HTR-8/SVneo (cell line): ENCODE results near the gene PDGFD.

Experiments used
- DNase-seq: peaks from one replicate; pipeline ENCODE4 v3.0.0; 2011; ENCODE audit warnings: low spot score, mixed read lengths; ENCODE audit not compliant: insufficient read length
- FAIRE-seq: peaks from 2 replicates; lab custom pipeline; 2011; peaks lifted over from hg19 to GRCh38; lab: Jason Lieb, UNC

PDGFD gene

GRCh38 chr11:104015649-104016415 is 148.1 kb downstream of the PDGFD start:
- FAIRE-seq = no peak
- DNase-seq = no peak

DNA sequence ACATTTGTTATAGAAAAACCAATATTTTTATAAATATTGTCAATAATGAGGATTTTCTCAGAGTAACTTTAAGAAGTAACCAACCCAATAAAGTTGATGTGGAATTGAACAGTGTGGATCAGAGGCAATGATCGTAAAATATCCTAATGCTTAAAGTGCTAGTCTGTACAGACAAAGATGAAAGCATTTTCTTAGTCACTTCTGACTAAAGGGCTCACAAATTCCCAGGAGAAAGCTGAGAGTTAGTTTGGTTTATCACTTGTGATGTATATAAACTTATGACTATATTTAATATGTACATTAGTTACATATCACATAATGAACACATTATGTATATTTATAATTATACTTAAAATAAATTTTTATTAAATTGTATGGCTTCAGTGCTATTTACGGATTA is 152.9 kb downstream of the PDGFD start:
- FAIRE-seq = no peak
- DNase-seq = no peak

DNA sequence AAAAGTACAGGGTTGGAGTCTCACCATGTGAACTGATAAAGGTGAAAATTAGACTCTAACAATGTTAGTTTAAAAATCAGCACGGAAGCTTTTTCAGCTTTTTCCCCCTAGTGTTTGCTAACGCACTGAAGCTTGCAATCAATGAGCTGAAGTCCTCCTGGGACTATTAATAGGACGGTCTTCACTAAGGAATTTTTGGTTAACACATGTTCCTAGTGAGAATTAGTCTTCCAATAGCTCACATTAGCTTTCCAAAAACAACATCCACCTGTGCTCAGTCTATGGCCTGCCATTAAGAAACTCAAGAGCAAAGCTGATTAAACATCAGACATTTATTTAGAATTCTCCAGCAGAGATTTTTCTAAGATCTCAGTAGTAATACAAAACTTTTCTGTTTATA is 154.2 kb downstream of the PDGFD start:
- DNase-seq = no peak
- FAIRE-seq = no peak

- DNase-seq (no peak), FAIRE-seq (no peak)
These were observed 158.6 kb downstream of the PDGFD start for GRCh38 chr11:104005234-104005855.

DNA sequence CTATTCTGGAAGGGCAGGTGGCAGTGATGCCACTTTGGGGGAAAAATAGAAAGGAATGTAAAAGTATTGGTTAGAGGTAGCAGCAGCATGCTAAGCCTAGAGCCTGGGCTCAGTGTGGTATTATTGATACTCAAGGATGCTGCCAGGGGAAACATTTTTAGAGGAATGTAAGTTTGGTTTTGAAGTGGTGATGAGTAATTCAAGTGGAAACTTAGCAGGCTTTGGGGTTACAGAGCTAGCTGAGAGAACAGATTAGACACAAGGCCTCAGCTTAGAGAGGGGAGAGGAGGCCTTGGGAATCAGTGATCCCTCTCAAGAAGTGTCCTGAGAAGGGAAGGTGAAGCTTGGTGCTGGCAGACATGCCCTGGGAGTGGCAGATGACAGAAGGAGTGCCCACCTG is 160.5 kb downstream of the PDGFD start:
- no peak for DNase-seq
- FAIRE-seq = no peak

DNA sequence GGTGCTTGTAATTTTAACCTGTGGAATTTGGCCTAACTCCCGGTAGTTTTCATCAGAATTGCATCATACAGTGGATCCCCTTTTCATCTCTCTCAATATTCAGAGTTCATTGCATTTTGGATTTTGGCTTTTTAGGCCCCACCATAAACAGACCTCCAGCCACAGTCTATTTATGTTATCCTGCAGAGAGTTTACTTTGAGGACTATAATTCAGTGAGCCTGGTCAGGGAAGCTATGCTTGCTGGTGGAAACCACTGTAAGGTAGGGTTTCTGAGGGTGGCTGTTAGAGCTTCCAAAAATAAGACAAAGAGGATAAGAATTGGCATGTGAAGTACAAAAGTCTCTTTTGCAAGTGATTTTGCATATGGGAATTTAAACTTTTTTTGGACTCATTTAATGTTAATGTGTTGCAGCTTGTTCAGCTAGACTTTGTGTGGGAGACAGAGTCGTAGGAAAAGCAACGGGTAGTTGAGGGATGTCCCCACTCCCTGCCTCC is 162.3 kb downstream of the PDGFD start:
- DNase-seq = no peak
- no peak for FAIRE-seq

DNA sequence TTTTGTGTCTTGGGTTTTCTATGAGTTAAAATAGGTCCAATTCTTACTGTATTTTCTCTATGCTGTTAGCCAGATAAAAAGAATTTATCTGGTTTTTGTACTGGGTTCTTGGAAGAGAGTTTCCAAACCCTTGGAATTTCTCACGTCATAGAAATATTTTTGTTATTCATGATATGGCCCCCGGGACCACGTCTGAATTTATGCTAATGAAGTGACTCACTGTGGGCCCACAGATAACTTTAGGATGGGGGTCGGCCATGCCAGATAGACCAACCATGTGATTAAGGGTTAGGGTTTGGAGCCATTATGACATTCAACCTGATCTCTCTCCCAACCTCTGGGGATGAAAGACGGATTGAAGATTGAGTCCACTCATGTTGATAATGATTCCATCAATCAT is 163.1 kb downstream of the PDGFD start:
- DNase-seq = no peak
- no peak for FAIRE-seq

- no peak for FAIRE-seq
- no peak for DNase-seq
These were observed 165.0 kb downstream of the PDGFD start for GRCh38 chr11:103998826-103999508.

- FAIRE-seq (no peak), DNase-seq (no peak)
These were observed 166.9 kb downstream of the PDGFD start for GRCh38 chr11:103997082-103997481.

- FAIRE-seq = no peak
- DNase-seq = no peak
These were observed 168.1 kb downstream of the PDGFD start for GRCh38 chr11:103995896-103996295.

- DNase-seq = no peak
- no peak for FAIRE-seq
These were observed 169.4 kb downstream of the PDGFD start for GRCh38 chr11:103994518-103994917.

DNA sequence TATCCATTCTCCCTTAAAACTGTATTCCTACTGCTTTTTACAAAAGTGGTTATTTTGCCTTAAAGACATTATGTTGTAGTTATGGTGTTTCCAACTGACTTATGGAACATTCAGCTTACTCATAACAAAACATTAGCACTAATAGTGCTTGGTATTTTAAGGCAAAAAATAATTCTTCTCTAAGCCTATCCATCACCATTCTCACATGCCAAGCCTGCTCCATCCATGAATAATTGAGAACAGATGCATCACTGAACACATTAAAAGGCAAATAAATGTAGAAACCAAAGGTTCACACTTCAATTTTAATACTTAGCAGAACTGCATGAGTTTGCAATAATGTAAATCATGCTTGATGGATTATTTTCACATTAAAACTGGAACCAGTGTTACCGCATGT is 169.9 kb downstream of the PDGFD start:
- no peak for FAIRE-seq
- no peak for DNase-seq

- FAIRE-seq = no peak
- DNase-seq = no peak
These were observed 170.4 kb downstream of the PDGFD start for GRCh38 chr11:103993507-103993906.

DNA sequence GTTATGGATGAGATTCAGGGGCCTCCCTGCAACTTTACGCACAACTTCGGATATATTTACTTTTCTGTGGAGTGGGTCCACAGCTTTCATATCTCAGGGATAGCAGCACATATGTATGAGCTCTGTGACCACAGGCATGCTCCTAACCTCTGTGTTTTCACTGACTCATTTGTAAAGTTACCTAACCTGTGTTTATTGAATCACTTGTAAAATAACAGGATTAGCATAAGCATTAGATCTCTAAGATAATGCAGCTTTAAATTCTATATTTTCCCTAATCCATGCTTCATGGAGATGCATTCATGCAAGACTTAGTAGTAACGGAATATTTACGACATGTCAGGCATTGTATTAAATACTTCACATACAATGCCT is 175.4 kb downstream of the PDGFD start:
- FAIRE-seq (no peak), DNase-seq (no peak)

GRCh38 chr11:103987629-103988594 is 176.0 kb downstream of the PDGFD start:
- no peak for FAIRE-seq
- DNase-seq = no peak

GRCh38 chr11:103985041-103985440 is 178.9 kb downstream of the PDGFD start:
- DNase-seq = no peak
- FAIRE-seq = no peak

- no peak for DNase-seq
- no peak for FAIRE-seq
These were observed 183.8 kb downstream of the PDGFD start for GRCh38 chr11:103980108-103980507.

DNA sequence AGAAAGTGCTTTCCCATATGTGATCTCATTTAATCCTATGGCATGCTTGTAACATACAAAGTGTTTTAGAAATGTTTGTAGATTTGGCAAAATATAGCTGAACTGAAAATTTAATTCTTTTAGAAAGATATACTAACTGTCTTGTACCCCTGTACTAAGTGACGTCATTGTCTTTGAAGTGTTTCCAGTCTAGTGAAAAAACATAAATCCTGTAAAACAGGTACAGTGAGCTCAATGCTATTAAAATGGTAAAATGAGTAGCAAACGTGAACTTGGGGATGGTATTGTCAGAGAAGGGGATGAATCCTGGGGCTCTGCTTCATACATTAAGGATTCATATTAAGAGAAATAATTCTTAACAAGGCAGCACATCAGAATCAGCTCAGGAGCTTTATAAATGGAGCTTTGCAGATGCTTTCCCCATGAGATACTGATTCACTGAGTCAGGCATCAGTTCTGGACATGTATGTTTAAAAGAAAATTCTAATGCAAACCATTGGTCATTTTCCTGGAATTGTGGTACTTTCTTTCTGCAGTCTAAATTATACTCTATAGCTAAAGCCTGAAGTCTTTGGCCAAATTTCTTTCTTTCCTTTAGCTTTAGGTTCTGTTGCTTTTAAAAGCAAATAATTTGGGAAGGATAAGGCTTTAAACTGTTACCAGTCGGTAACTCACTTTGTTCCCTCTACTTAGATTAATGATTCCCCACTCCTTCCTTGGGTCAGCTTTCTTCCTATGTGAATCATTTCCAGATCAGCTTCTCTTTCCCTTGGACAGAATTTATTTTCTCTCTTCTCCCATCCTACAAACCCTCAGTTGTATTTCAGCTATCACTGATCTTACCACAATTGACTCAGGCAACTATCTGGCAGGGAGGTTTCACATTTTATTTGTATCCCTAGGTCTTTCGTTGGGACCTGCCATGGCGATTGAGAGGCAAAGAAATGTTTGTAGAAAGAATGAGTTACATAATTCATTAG is 185.0 kb downstream of the PDGFD start:
- DNase-seq = no peak
- no peak for FAIRE-seq

- no peak for FAIRE-seq
- DNase-seq = no peak
These were observed 191.9 kb downstream of the PDGFD start for GRCh38 chr11:103972013-103972412.
